Mesenchymal stem cell (in vitro differentiated cells and primary cell): ENCODE results near the gene VIPR2.

Experiments
- DNase-seq: peaks from one replicate; pipeline ENCODE4 v3.0.0-alpha.2; 2013
- H2AFZ ChIP-seq: one replicate; pipeline ENCODE4 v1.6.1; 2013; ENCODE audit warnings: low read depth, mild to moderate bottlenecking, control low read depth, inconsistent platforms, low read length, moderate library complexity
- H2AK5ac ChIP-seq: 2 replicates; pipeline ENCODE4 v1.6.1; 2013; ENCODE audit warnings: low read length, moderate library complexity, mild to moderate bottlenecking, inconsistent platforms; ENCODE audit not compliant: severe bottlenecking
- H2BK120ac ChIP-seq: one replicate; pipeline ENCODE4 v1.6.1; 2013; ENCODE audit warnings: low read depth, mild to moderate bottlenecking, inconsistent platforms, low read length, moderate library complexity
- H2BK12ac ChIP-seq, 2 experiments: one replicate each; pipeline ENCODE4 v1.6.1; 2013; ENCODE audit warnings: inconsistent platforms in 2 of 2, low read length in 2 of 2, mild to moderate bottlenecking in 2 of 2, moderate library complexity in 2 of 2, control low read depth in 1 of 2
- H2BK15ac ChIP-seq: one replicate; pipeline ENCODE4 v1.6.1; 2013; ENCODE audit warnings: mild to moderate bottlenecking, low read depth, inconsistent platforms; ENCODE audit not compliant: poor library complexity, severe bottlenecking
- H2BK5ac ChIP-seq: 2 replicates; pipeline ENCODE4 v1.6.1; 2013; ENCODE audit warnings: low read depth, mild to moderate bottlenecking, low read length, control low read depth, inconsistent platforms; ENCODE audit not compliant: poor library complexity, severe bottlenecking
- H3K14ac ChIP-seq, 2 experiments: one replicate each; pipeline ENCODE4 v1.6.1; 2013; ENCODE audit warnings: inconsistent platforms in 2 of 2, low read length in 2 of 2, control low read depth in 1 of 2, mild to moderate bottlenecking in 1 of 2, moderate library complexity in 1 of 2
- H3K18ac ChIP-seq, 2 experiments: one replicate each; pipeline ENCODE4 v1.6.1; 2013; ENCODE audit warnings: inconsistent platforms in 2 of 2, low read length in 2 of 2, control low read depth in 1 of 2, low read depth in 1 of 2, mild to moderate bottlenecking in 1 of 2
- H3K23ac ChIP-seq, 2 experiments: one replicate each; pipeline ENCODE4 v1.6.1; 2013; ENCODE audit warnings: inconsistent platforms in 2 of 2, low read length in 2 of 2, mild to moderate bottlenecking in 2 of 2, moderate library complexity in 2 of 2, control low read depth in 1 of 2
- H3K27ac ChIP-seq: 2 replicates; pipeline ENCODE4 v1.5.1; 2013; ENCODE audit warnings: mild to moderate bottlenecking, moderate library complexity, low read length, control low read depth, inconsistent platforms; ENCODE audit not compliant: poor library complexity, severe bottlenecking
- H3K27me3 ChIP-seq, 2 experiments: 2 replicates each; pipeline versions ENCODE4 v1.6.1 to v1.7.0; 2013; ENCODE audit warnings: low read length in 2 of 2, mild to moderate bottlenecking in 2 of 2, moderate library complexity in 2 of 2, control low read depth in 1 of 2, inconsistent platforms in 1 of 2; ENCODE audit not compliant: control insufficient read depth in 1 of 2, insufficient read depth in 1 of 2
- H3K36me3 ChIP-seq, 2 experiments: 2 replicates each; pipeline versions ENCODE4 v1.6.1 to v1.7.0; 2013; ENCODE audit warnings: low read length in 2 of 2, control low read depth in 1 of 2, inconsistent platforms in 1 of 2, low read depth in 1 of 2, mild to moderate bottlenecking in 1 of 2; ENCODE audit not compliant: insufficient read depth in 2 of 2, control insufficient read depth in 1 of 2
- H3K4ac ChIP-seq, 2 experiments: one replicate each; pipeline ENCODE4 v1.6.1; 2013; ENCODE audit warnings: inconsistent platforms in 2 of 2, low read length in 2 of 2, mild to moderate bottlenecking in 2 of 2, moderate library complexity in 2 of 2, control low read depth in 1 of 2, low read depth in 1 of 2
- H3K4me1 ChIP-seq: 2 replicates; pipeline ENCODE4 v1.6.1; 2013; ENCODE audit warnings: low read depth, low read length, control low read depth; ENCODE audit not compliant: control insufficient read depth, insufficient read depth
- H3K4me2 ChIP-seq: 2 replicates; pipeline ENCODE4 v1.6.1; 2013; ENCODE audit warnings: low read length, mild to moderate bottlenecking, inconsistent platforms; ENCODE audit not compliant: poor library complexity, severe bottlenecking
- H3K4me3 ChIP-seq, 2 experiments: 2 replicates each; pipeline versions ENCODE4 v1.5.1 to v1.7.0; 2013; ENCODE audit warnings: low read length in 2 of 2, mild to moderate bottlenecking in 2 of 2, control low read depth in 1 of 2, low read depth in 1 of 2; ENCODE audit not compliant: insufficient read depth in 1 of 2
- H3K79me1 ChIP-seq: replicated peaks from 2 replicates; pipeline ENCODE4 v1.6.1; 2013; ENCODE audit warnings: mild to moderate bottlenecking, control low read depth, low read length, inconsistent platforms; ENCODE audit not compliant: poor library complexity, severe bottlenecking
- H3K9ac ChIP-seq: 2 replicates; pipeline ENCODE4 v1.7.0; 2013; ENCODE audit warnings: mild to moderate bottlenecking, low read length, moderate library complexity
- H3K9me3 ChIP-seq: 2 replicates; pipeline ENCODE4 v1.7.0; 2013; ENCODE audit warnings: mild to moderate bottlenecking, low read length; ENCODE audit not compliant: control insufficient read depth
- H4K8ac ChIP-seq: one replicate; pipeline ENCODE4 v1.6.1; 2013; ENCODE audit warnings: inconsistent platforms, mild to moderate bottlenecking, low read length, moderate library complexity
- H4K91ac ChIP-seq: one replicate; pipeline ENCODE4 v1.6.1; 2013; ENCODE audit warnings: mild to moderate bottlenecking, low read length, inconsistent platforms
- WGBS: methylation state at CpG from one replicate; pipeline ENCODE4 v1.1.7; 2013; ENCODE audit warnings: mixed read lengths; 5-methylcytosine and 5-hydroxymethylcytosine counted together

Gene VIPR2

GRCh38 chr7:159158888-159159405, 14.3 kb upstream of the VIPR2 start:
- Histone ChIP-seq H3K4me1 (no peaks in the 10 kb centered on the region), H3K9ac (no peak overlapping the region), H4K91ac (no peak overlapping the region), H3K23ac (no peak overlapping the region), H3K9me3 (no peaks in the 10 kb centered on the region), H4K8ac (no peak overlapping the region), H3K18ac (no peak overlapping the region), H3K14ac (no peak overlapping the region), H2AK5ac (no peak overlapping the region), H3K79me1 (no peaks in the 10 kb centered on the region), H2BK15ac (no peak overlapping the region), H2BK5ac (no peak overlapping the region), H3K4me2 (no peak overlapping the region), H3K36me3 (no peaks in the 10 kb centered on the region), H2BK120ac (no peak overlapping the region), H3K27ac (no peak overlapping the region), H3K27me3 (no peaks in the 10 kb centered on the region), H3K4me3 (no peak overlapping the region), H2AFZ (no peak overlapping the region), H2BK12ac (no peak overlapping the region), H3K4ac (no peak overlapping the region)
- DNase-seq: no peak
- WGBS: 71% methylated on average over 13 of the region's 14 CpGs

GRCh38 chr7:159158125-159158887, 13.6 kb upstream of the VIPR2 start:
- Histone ChIP-seq H2BK12ac (no peak overlapping the region), H3K4ac (no peak overlapping the region), H3K27ac (no peak overlapping the region), H3K4me3 (no peak overlapping the region), H4K8ac (no peak overlapping the region), H3K23ac (no peak overlapping the region), H2BK5ac (no peak overlapping the region), H4K91ac (no peak overlapping the region), H3K9me3 (no peaks in the 10 kb centered on the region), H3K79me1 (no peaks in the 10 kb centered on the region), H3K36me3 (no peaks in the 10 kb centered on the region), H3K18ac (no peak overlapping the region), H2BK120ac (no peak overlapping the region), H3K27me3 (no peaks in the 10 kb centered on the region), H3K4me2 (no peak overlapping the region), H3K4me1 (no peaks in the 10 kb centered on the region), H2AK5ac (no peak overlapping the region), H2AFZ (no peak overlapping the region), H3K9ac (no peak overlapping the region), H3K14ac (no peak overlapping the region), H2BK15ac (no peak overlapping the region)
- DNase-seq: no peak
- WGBS: 86% methylated on average over 29 of the region's 29 CpGs

DNA sequence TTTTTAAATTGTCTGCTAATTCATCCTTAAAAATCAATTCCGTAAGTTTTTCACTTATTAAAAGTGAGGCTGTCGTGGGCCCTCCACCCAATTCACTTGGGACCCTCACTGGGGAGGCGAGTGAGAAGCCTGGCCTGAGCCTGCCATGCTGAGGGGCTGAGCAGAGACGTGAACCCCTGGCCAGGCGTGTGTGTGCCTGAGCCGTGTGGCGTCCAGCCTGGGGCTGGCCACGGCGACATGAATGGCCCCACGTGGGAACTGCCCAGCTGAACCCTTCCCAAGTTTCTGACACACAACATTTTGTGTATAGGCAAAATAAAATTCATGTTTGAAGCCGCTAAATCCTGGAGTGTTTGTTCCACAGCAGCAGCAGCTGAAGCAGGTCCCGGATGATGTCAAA, 13.0 kb upstream of the VIPR2 start:
- Histone ChIP-seq H2BK120ac (no peak overlapping the region), H3K4me3 (no peak overlapping the region), H2BK15ac (no peak overlapping the region), H4K8ac (no peak overlapping the region), H3K79me1 (no peaks in the 10 kb centered on the region), H3K4ac (no peak overlapping the region), H3K9me3 (no peaks in the 10 kb centered on the region), H3K4me1 (no peaks in the 10 kb centered on the region), H3K9ac (no peak overlapping the region), H3K14ac (no peak overlapping the region), H3K36me3 (no peaks in the 10 kb centered on the region), H3K27ac (no peak overlapping the region), H3K27me3 (no peaks in the 10 kb centered on the region), H2BK5ac (no peak overlapping the region), H4K91ac (no peak overlapping the region), H2BK12ac (no peak overlapping the region), H3K23ac (no peak overlapping the region), H2AFZ (no peak overlapping the region), H2AK5ac (no peak overlapping the region), H3K18ac (no peak overlapping the region), H3K4me2 (no peak overlapping the region)
- WGBS: 80% methylated on average over 12 of the region's 12 CpGs
- DNase-seq: no peak

GRCh38 chr7:159156436-159157245, 12.0 kb upstream of the VIPR2 start:
- Histone ChIP-seq H2BK15ac (no peak overlapping the region), H3K23ac (no peak overlapping the region), H3K79me1 (no peaks in the 10 kb centered on the region), H3K4me2 (no peak overlapping the region), H2BK120ac (no peak overlapping the region), H3K27ac (no peak overlapping the region), H3K9ac (no peak overlapping the region), H3K14ac (no peak overlapping the region), H3K4me1 (no peaks in the 10 kb centered on the region), H2AFZ (no peak overlapping the region), H4K8ac (no peak overlapping the region), H3K18ac (no peak overlapping the region), H2BK5ac (no peak overlapping the region), H3K4me3 (no peak overlapping the region), H3K36me3 (no peaks in the 10 kb centered on the region), H3K27me3 (no peaks in the 10 kb centered on the region), H2AK5ac (no peak overlapping the region), H3K9me3 (no peaks in the 10 kb centered on the region), H3K4ac (no peak overlapping the region), H2BK12ac (no peak overlapping the region), H4K91ac (no peak overlapping the region)
- DNase-seq: no peak
- 87% methylated on average over 18 of the region's 23 CpGs for WGBS
